IPS-20b (cell line): ENCODE measurements around the gene ZNF710.

Experiments used
- H3K27ac ChIP-seq: one replicate; pipeline ENCODE4 v1.5.1; 2013; ENCODE audit warnings: low read length
- H3K27me3 ChIP-seq: 2 replicates; pipeline ENCODE4 v1.6.1; 2013; ENCODE audit warnings: mild to moderate bottlenecking, low read length, inconsistent platforms; ENCODE audit not compliant: insufficient read depth
- H3K36me3 ChIP-seq: 2 replicates; pipeline ENCODE4 v1.6.1; 2013; ENCODE audit warnings: low read depth, mild to moderate bottlenecking, inconsistent platforms, low read length, moderate library complexity; ENCODE audit not compliant: insufficient read depth
- H3K4me1 ChIP-seq: 2 replicates; pipeline ENCODE4 v1.6.1; 2013; ENCODE audit warnings: mild to moderate bottlenecking, control low read depth, inconsistent platforms, low read length, moderate library complexity; ENCODE audit not compliant: insufficient read depth
- H3K4me3 ChIP-seq: 2 replicates; pipeline ENCODE4 v1.5.1; 2013; ENCODE audit warnings: mild to moderate bottlenecking, low read length, inconsistent platforms
- H3K9ac ChIP-seq: 2 replicates; pipeline ENCODE4 v1.6.1; 2013; ENCODE audit warnings: low read depth, mild to moderate bottlenecking, inconsistent platforms, low read length, moderate library complexity
- H3K9me3 ChIP-seq: 2 replicates; pipeline ENCODE4 v1.6.1; 2013; ENCODE audit warnings: mild to moderate bottlenecking, low read depth, low read length, inconsistent platforms; ENCODE audit not compliant: insufficient read depth

ZNF710 gene

GRCh38 chr15:90044191-90044590 lies 43.1 kb downstream of the ZNF710 start:
- Histone ChIP-seq H3K4me3 (no peak overlapping the region), H3K9ac (no peak overlapping the region), H3K27me3 (no peaks in the 10 kb centered on the region), H3K36me3 (no peaks in the 10 kb centered on the region), H3K27ac (no peak overlapping the region), H3K4me1 (peaks cover 12% of the 10 kb centered on the region; the same call in 1 of the 2 replicates), H3K9me3 (no peaks in the 10 kb centered on the region)

DNA sequence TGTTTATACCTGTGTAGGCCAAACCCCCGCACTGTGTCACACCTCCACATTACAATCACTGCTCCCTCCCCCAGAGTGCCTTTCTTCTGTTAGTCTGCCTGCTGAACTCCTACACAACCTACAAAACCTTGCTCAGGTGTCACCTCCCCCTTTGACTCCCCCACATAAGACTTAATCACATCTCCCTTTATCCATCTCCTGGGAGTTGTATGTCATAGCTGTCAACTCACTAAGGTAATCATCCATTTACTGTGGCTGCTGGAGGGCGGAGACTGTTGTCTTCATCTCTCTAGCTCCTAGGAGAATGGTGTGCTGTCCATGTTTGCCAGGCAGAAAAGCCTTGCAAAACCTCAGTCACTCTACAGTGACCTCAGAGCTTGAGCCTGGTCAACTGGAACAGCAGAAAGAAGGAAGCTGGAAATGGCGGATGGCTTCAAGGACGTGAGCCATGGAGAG lies 43.8 kb downstream of the ZNF710 start:
- H3K27ac ChIP-seq: no peak overlapping the region
- H3K9ac ChIP-seq: no peak overlapping the region
- peaks cover 12% of the 10 kb centered on the region; the same call in 1 of the 2 replicates for H3K4me1 ChIP-seq

DNA sequence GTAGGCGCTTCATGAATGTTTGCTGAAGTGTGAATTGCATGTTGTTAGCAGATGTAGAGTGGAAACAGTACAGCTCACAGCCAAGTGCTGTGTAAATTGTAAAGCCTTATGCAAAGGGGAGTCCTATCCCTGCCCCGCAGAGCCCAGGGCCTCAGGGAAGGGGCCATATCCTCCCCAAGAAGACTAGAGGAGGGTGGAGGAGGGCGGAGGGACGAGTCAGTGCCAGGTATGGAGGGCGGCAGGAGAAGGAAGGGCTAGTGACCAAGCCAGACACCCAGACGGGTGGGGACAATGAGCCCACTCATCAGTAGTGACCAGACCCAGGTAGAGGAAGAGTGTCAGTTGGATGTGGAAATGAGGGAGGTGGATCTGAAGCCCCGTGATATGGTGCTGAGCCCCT lies 45.2 kb downstream of the ZNF710 start:
- H3K4me3 ChIP-seq: no peak overlapping the region
- no peak overlapping the region for H3K27ac ChIP-seq
- no peaks in the 10 kb centered on the region for H3K27me3 ChIP-seq
- H3K4me1 ChIP-seq: peaks cover 4% of the 10 kb centered on the region; the same call in 1 of the 2 replicates
- H3K9ac ChIP-seq: no peak overlapping the region
- H3K36me3 ChIP-seq: no peaks in the 10 kb centered on the region
- no peaks in the 10 kb centered on the region for H3K9me3 ChIP-seq

More for the DNA sequence above, 43.8 kb downstream of the ZNF710 start:
- H3K9me3 ChIP-seq: no peaks in the 10 kb centered on the region
- H3K27me3 ChIP-seq: no peaks in the 10 kb centered on the region
- H3K4me3 ChIP-seq: no peak overlapping the region
- H3K36me3 ChIP-seq: no peaks in the 10 kb centered on the region

- no peak overlapping the region for H3K4me3 ChIP-seq
- H3K36me3 ChIP-seq: no peaks in the 10 kb centered on the region
- H3K4me1 ChIP-seq: peaks cover 4% of the 10 kb centered on the region; the same call in 1 of the 2 replicates
- H3K27ac ChIP-seq: no peak overlapping the region
- H3K9ac ChIP-seq: no peak overlapping the region
- H3K27me3 ChIP-seq: no peaks in the 10 kb centered on the region
- no peaks in the 10 kb centered on the region for H3K9me3 ChIP-seq
Observed at GRCh38 chr15:90046911-90047392, 45.8 kb downstream of the ZNF710 start.

DNA sequence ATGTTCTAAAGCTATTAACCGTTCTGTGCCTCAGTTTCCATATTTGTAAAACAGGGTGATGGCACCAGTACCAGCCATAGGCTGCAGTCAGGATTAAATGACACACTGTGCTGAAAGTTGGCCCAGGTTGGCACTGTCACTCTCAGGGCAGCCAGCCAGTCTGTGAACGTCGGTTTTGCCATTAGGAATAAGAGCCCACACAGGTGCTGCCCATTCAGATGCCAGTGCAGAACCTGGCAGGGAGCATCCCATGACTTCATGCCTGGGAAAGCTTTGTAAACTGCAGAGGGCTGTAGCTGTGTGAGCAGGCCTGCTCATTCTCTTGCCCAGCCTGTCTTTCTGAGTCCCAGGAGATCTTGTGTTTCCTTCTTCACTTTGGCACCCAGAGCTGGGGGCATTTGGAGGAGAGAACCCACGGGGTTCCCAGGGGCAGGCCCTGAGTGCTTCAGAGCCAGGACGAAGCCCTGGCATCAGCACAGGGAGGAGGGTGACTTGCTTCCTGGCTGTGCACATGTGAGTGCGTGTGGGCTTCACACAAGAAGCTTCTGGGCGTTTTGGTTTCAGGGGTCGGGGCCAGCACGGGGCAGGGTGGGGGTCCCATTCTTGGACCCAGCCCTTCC lies 46.9 kb downstream of the ZNF710 start:
- no peak overlapping the region for H3K27ac ChIP-seq
- H3K4me3 ChIP-seq: no peak overlapping the region
- H3K4me1 ChIP-seq: peaks cover 4% of the 10 kb centered on the region; the same call in 1 of the 2 replicates
- H3K27me3 ChIP-seq: no peaks in the 10 kb centered on the region
- no peaks in the 10 kb centered on the region for H3K9me3 ChIP-seq
- H3K9ac ChIP-seq: no peak overlapping the region
- no peaks in the 10 kb centered on the region for H3K36me3 ChIP-seq

GRCh38 chr15:90049030-90049429 lies 47.9 kb downstream of the ZNF710 start:
- no peaks in the 10 kb centered on the region for H3K27me3 ChIP-seq
- H3K36me3 ChIP-seq: no peaks in the 10 kb centered on the region
- no peak overlapping the region for H3K4me3 ChIP-seq
- no peaks in the 10 kb centered on the region; the same call in 1 of the 2 replicates for H3K4me1 ChIP-seq
- H3K9me3 ChIP-seq: no peaks in the 10 kb centered on the region
- no peak overlapping the region for H3K9ac ChIP-seq
- H3K27ac ChIP-seq: no peak overlapping the region

DNA sequence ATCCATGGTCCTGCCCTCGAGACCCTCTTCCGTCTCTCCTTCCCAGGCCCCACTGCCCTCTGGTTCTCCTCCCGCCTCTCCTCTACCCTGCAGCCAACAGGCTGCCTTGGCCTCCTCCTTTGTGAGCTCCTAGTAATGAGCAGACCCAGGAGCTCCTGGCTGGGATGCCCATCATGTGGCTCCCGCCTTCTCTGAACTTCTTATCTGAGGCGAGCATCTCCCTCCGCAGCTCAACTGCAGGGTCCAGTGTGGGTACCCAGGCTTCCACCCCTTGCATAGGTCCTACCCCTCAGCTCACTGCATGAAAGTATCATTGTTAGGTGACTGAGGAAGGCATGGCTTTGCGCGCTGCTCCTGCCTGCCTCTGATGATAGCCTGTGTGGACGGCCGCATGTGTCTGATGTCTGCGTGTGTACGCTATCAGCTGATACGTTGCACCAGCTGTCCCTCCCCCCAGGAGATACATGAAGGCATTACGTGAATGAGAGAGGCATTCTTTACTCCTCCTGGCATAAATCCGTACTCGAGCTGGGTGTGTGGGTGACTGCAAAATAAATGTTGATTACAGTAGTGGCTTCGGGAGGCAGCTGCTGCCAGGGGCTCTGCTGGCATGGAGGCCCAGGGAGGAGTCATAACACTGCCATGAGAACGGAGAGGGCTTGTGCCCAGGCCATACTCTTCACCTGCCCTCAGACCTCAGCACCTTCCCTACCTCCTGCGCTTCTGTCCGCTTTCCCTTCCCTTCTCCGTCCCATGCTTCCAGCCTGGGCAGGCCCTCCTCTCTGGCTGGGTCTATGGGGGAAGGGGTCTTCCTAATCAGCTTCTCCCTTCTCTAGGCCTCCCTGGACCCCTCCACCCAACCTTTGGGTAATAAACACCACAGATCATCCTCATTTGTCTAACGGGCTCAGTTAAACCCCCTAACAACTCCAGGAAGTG lies 48.8 kb downstream of the ZNF710 start:
- H3K36me3 ChIP-seq: no peaks in the 10 kb centered on the region
- no peak overlapping the region for H3K27ac ChIP-seq
- H3K9ac ChIP-seq: no peak overlapping the region
- H3K4me1 ChIP-seq: peaks cover 7% of the 10 kb centered on the region; the same call in 1 of the 2 replicates
- no peaks in the 10 kb centered on the region for H3K27me3 ChIP-seq
- H3K9me3 ChIP-seq: no peaks in the 10 kb centered on the region
- H3K4me3 ChIP-seq: no peak overlapping the region

DNA sequence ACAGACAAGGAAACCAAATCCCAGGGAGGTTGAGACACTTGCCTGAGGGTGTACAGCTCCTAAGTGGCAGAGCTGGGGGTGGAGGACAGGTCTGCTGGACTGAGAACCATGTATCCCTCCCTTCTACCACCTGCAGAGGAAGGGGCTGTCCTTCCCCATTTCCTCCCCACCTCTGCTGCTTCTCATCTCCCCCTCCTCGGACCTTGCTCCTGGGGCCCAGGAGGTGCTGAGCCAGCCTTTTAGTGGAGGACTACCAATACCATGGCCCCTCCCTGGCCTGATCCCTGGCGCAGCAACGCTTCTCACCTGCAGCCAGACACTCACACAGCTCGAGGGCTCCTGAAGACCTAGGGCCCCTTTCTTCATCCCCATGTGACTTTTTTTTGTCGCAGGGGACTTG lies 50.8 kb downstream of the ZNF710 start:
- H3K4me1 ChIP-seq: peaks cover 7% of the 10 kb centered on the region; the same call in 1 of the 2 replicates
- no peak overlapping the region for H3K9ac ChIP-seq
- no peaks in the 10 kb centered on the region for H3K27me3 ChIP-seq
- H3K27ac ChIP-seq: no peak overlapping the region
- no peaks in the 10 kb centered on the region for H3K36me3 ChIP-seq
- H3K4me3 ChIP-seq: no peak overlapping the region
- H3K9me3 ChIP-seq: no peaks in the 10 kb centered on the region

GRCh38 chr15:90053685-90054466 lies 52.8 kb downstream of the ZNF710 start:
- no peak overlapping the region for H3K9ac ChIP-seq

DNA sequence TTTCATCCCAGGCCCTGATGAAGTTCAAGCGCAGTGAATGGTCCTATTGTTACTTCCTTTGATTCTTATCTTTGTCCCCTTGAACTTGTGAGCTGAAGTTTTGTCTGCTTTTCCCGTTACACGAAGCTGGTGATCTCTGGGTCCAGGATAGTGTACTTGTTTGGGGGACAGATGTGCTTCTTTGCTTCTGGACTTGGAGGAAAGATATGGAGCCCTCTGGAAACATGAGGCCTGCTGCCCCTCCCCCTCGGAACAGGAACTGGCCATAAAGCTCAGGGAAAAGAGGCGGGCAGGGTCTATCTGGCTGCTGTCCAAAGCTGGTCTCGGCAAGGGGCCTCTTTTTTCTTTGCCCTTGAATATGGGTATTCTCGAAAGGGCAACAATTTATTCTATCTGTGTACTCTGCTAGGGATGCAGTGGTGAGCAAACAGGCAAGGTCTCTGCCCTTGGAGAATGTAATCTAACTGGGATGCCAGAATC lies 53.5 kb downstream of the ZNF710 start:
- no peak overlapping the region for H3K9ac ChIP-seq
- H3K36me3 ChIP-seq: no peaks in the 10 kb centered on the region
- H3K4me1 ChIP-seq: peaks cover 15% of the 10 kb centered on the region; the same call in 1 of the 2 replicates
- no peaks in the 10 kb centered on the region for H3K9me3 ChIP-seq
- H3K27me3 ChIP-seq: no peaks in the 10 kb centered on the region
- H3K4me3 ChIP-seq: no peak overlapping the region
- no peak overlapping the region for H3K27ac ChIP-seq

More at GRCh38 chr15:90053685-90054466, 52.8 kb downstream of the ZNF710 start:
- H3K4me1 ChIP-seq: peaks cover 8% of the 10 kb centered on the region; the same call in 1 of the 2 replicates
- H3K27ac ChIP-seq: no peak overlapping the region
- no peaks in the 10 kb centered on the region for H3K36me3 ChIP-seq
- no peaks in the 10 kb centered on the region for H3K27me3 ChIP-seq
- H3K9me3 ChIP-seq: no peaks in the 10 kb centered on the region
- no peak overlapping the region for H3K4me3 ChIP-seq

GRCh38 chr15:90055182-90055581 lies 54.1 kb downstream of the ZNF710 start:
- no peak overlapping the region for H3K4me3 ChIP-seq
- H3K9ac ChIP-seq: no peak overlapping the region
- H3K9me3 ChIP-seq: no peaks in the 10 kb centered on the region
- no peak overlapping the region for H3K27ac ChIP-seq
- peaks cover 15% of the 10 kb centered on the region; the same call in 1 of the 2 replicates for H3K4me1 ChIP-seq
- no peaks in the 10 kb centered on the region for H3K36me3 ChIP-seq
- H3K27me3 ChIP-seq: no peaks in the 10 kb centered on the region
